ENCODE data around the gene CANT1. TPM values are rescaled to one million over a fixed set of nuclear protein-coding genes. Genes with fewer than 3 reads are reported as not detected.

CANT1 gene
- total and polyA plus RNA-seq, 2 of the 13 experiments (the other 11 are each of a cell fraction or from before 2014, with no cell fraction given) = 34.1 to 42.1 TPM

GRCh38 chr17:78954684-78955083 lies 54.9 kb downstream of the CANT1 start:
- no peaks in the 10 kb centered on the region for H4K20me1 ChIP-seq (ENCODE audit: insufficient read depth, low read length)
- FAIRE-seq = no peak
- H3K4me1 ChIP-seq (ENCODE audit: insufficient read depth, low read length) = peaks cover 34% of the 10 kb centered on the region
- no peak overlapping the region for H2AFZ ChIP-seq (ENCODE audit: low read length)
- TF ChIP-seq THAP7 (CRISPR knock-in tag; IDR thresholded peaks at IDR 0.05) (no peak), CCDC6 (CRISPR knock-in tag; IDR thresholded peaks at IDR 0.05) (no peak)
- H3K27ac ChIP-seq (ENCODE audit: extremely low read length, insufficient read depth, low read length) = no peak overlapping the region
- no peak overlapping the region for H3K4me2 ChIP-seq (ENCODE audit: low read depth, low read length)
- H3K9me3 ChIP-seq (ENCODE audit: low read length) = peaks cover 18% of the 10 kb centered on the region
- H3K79me2 ChIP-seq (ENCODE audit: insufficient read depth, low read length) = no peaks in the 10 kb centered on the region
- no peak overlapping the region for H3K4me3 ChIP-seq (replicated peaks in 1 of 3; ENCODE audit: insufficient read depth in 1 of 3, low read depth in 2 of 3, low read length in 3 of 3)
- 45% methylated on average over 13 of the region's 14 CpGs for WGBS (ENCODE audit: low lambda C conversion rate)
- POLR2A ChIA-PET = interaction anchor here (1.3 kb wide), 1 partner anchor 25 kb away, joined by 3 read pairs; the partner anchor contains the start of gene LGALS3BP
- in situ Hi-C loops (cut with HindIII; ENCODE audit: extremely low pct_ligation_motif_present, low pct_unique_long_range_greater_than_20kb) = no loop called here
- no TSS peak for BruUV-seq (replicated peaks)
- intact Hi-C loops (cut with micrococcal nuclease; ENCODE audit: unreplicated experiment) = no loop called here
- H3K9ac ChIP-seq (ENCODE audit: insufficient read depth, low read depth, low read length) = no peak overlapping the region
- H3K36me3 ChIP-seq (replicated peaks in 1 of 2; ENCODE audit: control insufficient read depth in 1 of 2, insufficient read depth in 2 of 2, low read length in 2 of 2) = no peaks in the 10 kb centered on the region
- CTCF ChIA-PET (ENCODE audit: low intra/inter-chr PET ratio, low total read pairs) = no interaction called here
- DNase-seq (ENCODE audit: low spot score) = no peak
- no peak for ATAC-seq
- H3K27me3 ChIP-seq (ENCODE audit: control insufficient read depth in 1 of 2, insufficient read depth in 2 of 2, low read length in 2 of 2) = peaks cover 5 to 44% of the 10 kb centered on the region in 2 experiments; a peak in 4 of 5 replicates

- Histone ChIP-seq H3K79me2 (ENCODE audit: insufficient read depth, low read length) (no peaks in the 10 kb centered on the region), H3K4me3 (replicated peaks in 1 of 3; ENCODE audit: insufficient read depth in 1 of 3, low read depth in 2 of 3, low read length in 3 of 3) (no peak overlapping the region), H2AFZ (ENCODE audit: low read length) (no peak overlapping the region), H3K4me2 (ENCODE audit: low read depth, low read length) (no peak overlapping the region), H4K20me1 (ENCODE audit: insufficient read depth, low read length) (no peaks in the 10 kb centered on the region), H3K4me1 (ENCODE audit: insufficient read depth, low read length) (peaks cover 28% of the 10 kb centered on the region), H3K27ac (ENCODE audit: extremely low read length, insufficient read depth, low read length) (no peak overlapping the region), H3K9me3 (ENCODE audit: low read length) (peaks cover 18% of the 10 kb centered on the region), H3K27me3 (ENCODE audit: control insufficient read depth in 1 of 2, insufficient read depth in 2 of 2, low read length in 2 of 2) (peaks cover 5 to 44% of the 10 kb centered on the region in 2 experiments; a peak in 4 of 5 replicates), H3K36me3 (replicated peaks in 1 of 2; ENCODE audit: control insufficient read depth in 1 of 2, insufficient read depth in 2 of 2, low read length in 2 of 2) (no peaks in the 10 kb centered on the region), H3K9ac (ENCODE audit: insufficient read depth, low read depth, low read length) (no peak overlapping the region)
- WGBS (ENCODE audit: low lambda C conversion rate) = 48% methylated on average over 28 of the region's 29 CpGs
- in situ Hi-C loops (cut with HindIII; ENCODE audit: extremely low pct_ligation_motif_present, low pct_unique_long_range_greater_than_20kb) = no loop called here
- FAIRE-seq (no peak), DNase-seq (ENCODE audit: low spot score) (no peak), ATAC-seq (no peak)
- intact Hi-C loops (cut with micrococcal nuclease; ENCODE audit: unreplicated experiment) = no loop called here
- CTCF ChIA-PET (ENCODE audit: low intra/inter-chr PET ratio, low total read pairs) = no interaction called here
- TF ChIP-seq ZNF768 (CRISPR knock-in tag; IDR thresholded peaks at IDR 0.05) = peak; percentile 97
- TF ChIP-seq MAX (IDR thresholded peaks at IDR 0.05) = peak; percentile 9; the same call in 1 of the 2 replicates
- no peak for TF ChIP-seq ZBTB2 (CRISPR knock-in tag; IDR thresholded peaks at IDR 0.05; ENCODE audit: low read depth)
- no peak for TF ChIP-seq ZNF569 (CRISPR knock-in tag; IDR thresholded peaks at IDR 0.05; ENCODE audit: borderline replicate concordance)
- TF ChIP-seq ZNF138 (CRISPR knock-in tag; IDR thresholded peaks at IDR 0.05; ENCODE audit: low read depth) = no peak
- TF ChIP-seq RFX1 (IDR thresholded peaks at IDR 0.05) = peak; percentile 46; the same call in 1 of the 2 replicates
- no peak for TF ChIP-seq DDIT3 (CRISPR knock-in tag; IDR thresholded peaks at IDR 0.05)
- TF ChIP-seq MEF2D (CRISPR knock-in tag; IDR thresholded peaks at IDR 0.05) = no peak
- 0 out of 2 replicates have a peak, but pooled peaks have one; percentile 23 for TF ChIP-seq FOXO4 (CRISPR knock-in tag; conservative IDR thresholded peaks at IDR 0.05)
- TF ChIP-seq ZNF121 (CRISPR knock-in tag; IDR thresholded peaks at IDR 0.05) = peak; percentile 50; the same call in 1 of the 2 replicates
- POLR2A ChIA-PET = interaction anchor here (0.5 to 3.4 kb wide), 3 partner anchors 8 to 73 kb away, joined by 5 to 20 read pairs (median 19); partner anchors contain the start of gene LGALS3BP
- BruUV-seq (replicated peaks) = no TSS peak
Measured at GRCh38 chr17:78953356-78954350, 55.9 kb downstream of the CANT1 start.
